NB4 (cell line): ENCODE results near the gene SLCO2A1.

ENCODE experiments used
- MAX ChIP-seq: IDR thresholded peaks from 2 replicates; pipeline ENCODE4 v1.6.1; 2011; ENCODE audit warnings: low read depth, low read length
- POLR2A ChIP-seq: IDR thresholded peaks from 2 replicates; pipeline ENCODE4 v1.6.1; 2011; ENCODE audit warnings: mild to moderate bottlenecking; ENCODE audit not compliant: insufficient read length; ENCODE audit errors: extremely low read depth
- TF ChIP-seq, protein P1 (sequence below): IDR thresholded peaks from one replicate; pipeline ENCODE4 v1.5.1; 2012; ENCODE audit warnings: low read depth, low read length

GRCh38 chr3:133996251-133996661, 33.5 kb downstream of the SLCO2A1 start:
- no peak for TF ChIP-seq POLR2A
- TF ChIP-seq, protein P1, sequence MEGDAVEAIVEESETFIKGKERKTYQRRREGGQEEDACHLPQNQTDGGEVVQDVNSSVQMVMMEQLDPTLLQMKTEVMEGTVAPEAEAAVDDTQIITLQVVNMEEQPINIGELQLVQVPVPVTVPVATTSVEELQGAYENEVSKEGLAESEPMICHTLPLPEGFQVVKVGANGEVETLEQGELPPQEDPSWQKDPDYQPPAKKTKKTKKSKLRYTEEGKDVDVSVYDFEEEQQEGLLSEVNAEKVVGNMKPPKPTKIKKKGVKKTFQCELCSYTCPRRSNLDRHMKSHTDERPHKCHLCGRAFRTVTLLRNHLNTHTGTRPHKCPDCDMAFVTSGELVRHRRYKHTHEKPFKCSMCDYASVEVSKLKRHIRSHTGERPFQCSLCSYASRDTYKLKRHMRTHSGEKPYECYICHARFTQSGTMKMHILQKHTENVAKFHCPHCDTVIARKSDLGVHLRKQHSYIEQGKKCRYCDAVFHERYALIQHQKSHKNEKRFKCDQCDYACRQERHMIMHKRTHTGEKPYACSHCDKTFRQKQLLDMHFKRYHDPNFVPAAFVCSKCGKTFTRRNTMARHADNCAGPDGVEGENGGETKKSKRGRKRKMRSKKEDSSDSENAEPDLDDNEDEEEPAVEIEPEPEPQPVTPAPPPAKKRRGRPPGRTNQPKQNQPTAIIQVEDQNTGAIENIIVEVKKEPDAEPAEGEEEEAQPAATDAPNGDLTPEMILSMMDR: no peak
- no peak for TF ChIP-seq MAX
